Measurements from ENCODE around the gene CLC.

DNA sequence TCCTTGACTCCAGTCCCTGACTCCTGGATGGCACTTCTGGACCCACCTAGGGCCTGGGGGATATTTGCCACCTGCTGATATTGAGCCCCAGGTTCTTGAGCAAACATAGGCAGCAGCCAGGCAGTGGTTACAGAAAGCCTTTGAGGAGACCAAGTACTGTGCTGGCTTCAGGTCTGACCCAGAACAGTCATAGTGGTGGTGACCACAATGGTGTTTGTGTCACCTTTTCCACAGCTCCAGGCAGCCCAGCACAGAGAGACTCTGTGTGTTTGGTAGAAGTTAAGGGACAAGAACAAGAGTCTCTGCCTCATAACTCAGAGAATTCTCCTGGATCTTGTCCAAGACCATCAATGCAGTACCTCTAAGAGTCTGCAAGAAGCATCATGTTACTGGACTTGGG is 14.6 kb upstream of the CLC start:
- TF ChIP-seq POLR2A (IDR thresholded peaks at IDR 0.05) = no peak
- TF ChIP-seq, protein P1, sequence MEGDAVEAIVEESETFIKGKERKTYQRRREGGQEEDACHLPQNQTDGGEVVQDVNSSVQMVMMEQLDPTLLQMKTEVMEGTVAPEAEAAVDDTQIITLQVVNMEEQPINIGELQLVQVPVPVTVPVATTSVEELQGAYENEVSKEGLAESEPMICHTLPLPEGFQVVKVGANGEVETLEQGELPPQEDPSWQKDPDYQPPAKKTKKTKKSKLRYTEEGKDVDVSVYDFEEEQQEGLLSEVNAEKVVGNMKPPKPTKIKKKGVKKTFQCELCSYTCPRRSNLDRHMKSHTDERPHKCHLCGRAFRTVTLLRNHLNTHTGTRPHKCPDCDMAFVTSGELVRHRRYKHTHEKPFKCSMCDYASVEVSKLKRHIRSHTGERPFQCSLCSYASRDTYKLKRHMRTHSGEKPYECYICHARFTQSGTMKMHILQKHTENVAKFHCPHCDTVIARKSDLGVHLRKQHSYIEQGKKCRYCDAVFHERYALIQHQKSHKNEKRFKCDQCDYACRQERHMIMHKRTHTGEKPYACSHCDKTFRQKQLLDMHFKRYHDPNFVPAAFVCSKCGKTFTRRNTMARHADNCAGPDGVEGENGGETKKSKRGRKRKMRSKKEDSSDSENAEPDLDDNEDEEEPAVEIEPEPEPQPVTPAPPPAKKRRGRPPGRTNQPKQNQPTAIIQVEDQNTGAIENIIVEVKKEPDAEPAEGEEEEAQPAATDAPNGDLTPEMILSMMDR (IDR thresholded peaks at IDR 0.05) = no peak

All from ovary (tissue), 3 donors.